Measurements from ENCODE around the gene PPP1R3F.

- TF ChIP-seq SIN3A (IDR thresholded peaks at IDR 0.05; ENCODE audit: borderline replicate concordance, insufficient read depth, low read length) (no peak), POLR2AphosphoS5 (IDR thresholded peaks at IDR 0.05; ENCODE audit: low read depth, low read length) (no peak), TAF1 (IDR thresholded peaks at IDR 0.05; ENCODE audit: borderline replicate concordance, insufficient read depth, low read length) (no peak), REST (IDR thresholded peaks at IDR 0.05; ENCODE audit: insufficient read depth in 1 of 2, low read depth in 2 of 2, low read length in 2 of 2) (no peak)
Observed at GRCh38 chrX:49270249-49270921, 792 bp downstream of the PPP1R3F start.

Measured in PFSK-1 (cell line).